SK-N-SH treated with all-trans-retinoic acid at 6 μM for 48 hours (cell line): ENCODE measurements around the gene ANAPC15.
A peak's percentile ranks its signal among the peaks of the same experiment; 100 is the strongest.

ENCODE experiments used
- ATAC-seq: fragments of 200-7000 bp; cut with Tn5 transposase; 3 replicates; pipeline ENCODE4 v1.9.1; 2020; ENCODE audit warnings: mild to moderate bottlenecking, moderate library complexity
- ARNTL ChIP-seq: fragments of 450-650 bp; formaldehyde crosslinking; IDR thresholded peaks from 2 replicates; pipeline ENCODE4 v1.5.0; 2020; ENCODE audit warnings: low read depth, mild to moderate bottlenecking, moderate library complexity, borderline replicate concordance
- BACH2 ChIP-seq: fragments of 250-450 bp; sonication (Bioruptor Pico); IDR thresholded peaks from 2 replicates; pipeline ENCODE4 v1.9.0; 2021; ENCODE audit warnings: mild to moderate bottlenecking, borderline replicate concordance
- CREB5 ChIP-seq: fragments of 250-450 bp; sonication (Bioruptor Pico); IDR thresholded peaks from 2 replicates; pipeline ENCODE4 v1.5.1; 2020; ENCODE audit warnings: low read depth, mild to moderate bottlenecking, moderate library complexity
- CSDC2 ChIP-seq: fragments of 250-450 bp; sonication (Bioruptor Pico); IDR thresholded peaks from 2 replicates; pipeline ENCODE4 v1.5.0; 2020; ENCODE audit warnings: mild to moderate bottlenecking, moderate library complexity
- ESRRG ChIP-seq: fragments of 250-450 bp; sonication (Bioruptor Pico); IDR thresholded peaks from 2 replicates; pipeline ENCODE4 v1.6.1; 2021; ENCODE audit warnings: mild to moderate bottlenecking
- GLIS3 ChIP-seq: fragments of 250-450 bp; sonication (Bioruptor Pico); IDR thresholded peaks from 2 replicates; pipeline ENCODE4 v1.5.0; 2020; ENCODE audit warnings: mild to moderate bottlenecking, moderate library complexity
- ISL1 ChIP-seq: fragments of 250-450 bp; sonication (Bioruptor Pico); IDR thresholded peaks from 2 replicates; pipeline ENCODE4 v2.1.2; 2022; ENCODE audit warnings: mild to moderate bottlenecking, moderate library complexity
- RARB ChIP-seq: fragments of 250-450 bp; sonication (Bioruptor Pico); IDR thresholded peaks from 2 replicates; pipeline ENCODE4 v1.8.0; 2021; ENCODE audit warnings: mild to moderate bottlenecking, moderate library complexity
- SNAI2 ChIP-seq: fragments of 250-450 bp; sonication (Bioruptor Pico); IDR thresholded peaks from 2 replicates; pipeline ENCODE4 v1.5.0; 2020; ENCODE audit warnings: mild to moderate bottlenecking, moderate library complexity
- TCF4 ChIP-seq: fragments of 250-450 bp; sonication (Bioruptor Pico); IDR thresholded peaks from 2 replicates; pipeline ENCODE4 v1.8.0; 2021; ENCODE audit warnings: mild to moderate bottlenecking, moderate library complexity, borderline replicate concordance
- TOX ChIP-seq: fragments of 250-450 bp; sonication (Bioruptor Pico); IDR thresholded peaks from 2 replicates; pipeline ENCODE4 v1.8.0; 2021; ENCODE audit warnings: mild to moderate bottlenecking, moderate library complexity, borderline replicate concordance
- TSHZ2 ChIP-seq: fragments of 250-450 bp; sonication (Bioruptor Pico); IDR thresholded peaks from 2 replicates; pipeline ENCODE4 v1.5.0; 2020; ENCODE audit warnings: mild to moderate bottlenecking, moderate library complexity
- ZC3H10 ChIP-seq: fragments of 250-450 bp; sonication (Bioruptor Pico); IDR thresholded peaks from 2 replicates; pipeline ENCODE4 v1.5.1; 2021; ENCODE audit warnings: mild to moderate bottlenecking, moderate library complexity
- ZFP3 ChIP-seq: fragments of 250-450 bp; sonication (Bioruptor Pico); IDR thresholded peaks from 2 replicates; pipeline ENCODE4 v1.5.0; 2020; ENCODE audit warnings: mild to moderate bottlenecking, moderate library complexity
- ZNF565 ChIP-seq: fragments of 450-650 bp; formaldehyde crosslinking; conservative IDR thresholded peaks from 2 replicates; pipeline ENCODE4 v1.5.0; 2020; ENCODE audit warnings: low read depth, mild to moderate bottlenecking, moderate library complexity
- ZNF70 ChIP-seq: fragments of 450-650 bp; formaldehyde crosslinking; IDR thresholded peaks from 2 replicates; pipeline ENCODE4 v1.5.0; 2020; ENCODE audit warnings: mild to moderate bottlenecking, moderate library complexity
- ZNF8 ChIP-seq: fragments of 450-650 bp; formaldehyde crosslinking; IDR thresholded peaks from 2 replicates; pipeline ENCODE4 v1.5.0; 2020; ENCODE audit warnings: mild to moderate bottlenecking, moderate library complexity
- TF ChIP-seq, protein P1 (sequence below): fragments of 250-450 bp; sonication (Bioruptor Pico); IDR thresholded peaks from 2 replicates; pipeline ENCODE4 v1.5.1; 2021; ENCODE audit warnings: mild to moderate bottlenecking, moderate library complexity
- TF ChIP-seq, protein P2 (sequence below): fragments of 250-450 bp; sonication (Bioruptor Pico); IDR thresholded peaks from 2 replicates; pipeline ENCODE4 v1.8.0; 2021; ENCODE audit warnings: low read depth, mild to moderate bottlenecking, moderate library complexity, borderline replicate concordance

ANAPC15 gene

GRCh38 chr11:72075109-72075508, 37.4 kb downstream of the ANAPC15 start:
- no peak for TF ChIP-seq ZNF70
- no peak for TF ChIP-seq TSHZ2 (CRISPR knock-in tag)
- TF ChIP-seq BACH2 (CRISPR knock-in tag) = no peak
- no peak for TF ChIP-seq ESRRG (CRISPR knock-in tag)
- no peak for TF ChIP-seq CREB5 (CRISPR knock-in tag)
- TF ChIP-seq ZNF8 (CRISPR knock-in tag) = no peak
- TF ChIP-seq TOX (CRISPR knock-in tag) = no peak
- TF ChIP-seq SNAI2 (CRISPR knock-in tag) = no peak
- no peak for TF ChIP-seq ZC3H10 (CRISPR knock-in tag)
- ATAC-seq = no peak

- TF ChIP-seq GLIS3 (CRISPR knock-in tag) = no peak
- TF ChIP-seq TSHZ2 (CRISPR knock-in tag) = no peak
- TF ChIP-seq CSDC2 = no peak
- TF ChIP-seq, protein P1, sequence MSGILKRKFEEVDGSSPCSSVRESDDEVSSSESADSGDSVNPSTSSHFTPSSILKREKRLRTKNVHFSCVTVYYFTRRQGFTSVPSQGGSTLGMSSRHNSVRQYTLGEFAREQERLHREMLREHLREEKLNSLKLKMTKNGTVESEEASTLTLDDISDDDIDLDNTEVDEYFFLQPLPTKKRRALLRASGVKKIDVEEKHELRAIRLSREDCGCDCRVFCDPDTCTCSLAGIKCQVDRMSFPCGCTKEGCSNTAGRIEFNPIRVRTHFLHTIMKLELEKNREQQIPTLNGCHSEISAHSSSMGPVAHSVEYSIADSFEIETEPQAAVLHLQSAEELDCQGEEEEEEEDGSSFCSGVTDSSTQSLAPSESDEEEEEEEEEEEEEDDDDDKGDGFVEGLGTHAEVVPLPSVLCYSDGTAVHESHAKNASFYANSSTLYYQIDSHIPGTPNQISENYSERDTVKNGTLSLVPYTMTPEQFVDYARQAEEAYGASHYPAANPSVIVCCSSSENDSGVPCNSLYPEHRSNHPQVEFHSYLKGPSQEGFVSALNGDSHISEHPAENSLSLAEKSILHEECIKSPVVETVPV (CRISPR knock-in tag) = no peak
- no peak for TF ChIP-seq ESRRG (CRISPR knock-in tag)
- no peak for TF ChIP-seq ZNF565
- no peak for TF ChIP-seq ARNTL (CRISPR knock-in tag)
- TF ChIP-seq TOX (CRISPR knock-in tag) = no peak
- TF ChIP-seq TCF4 = no peak
- no peak for TF ChIP-seq ZC3H10 (CRISPR knock-in tag)
- TF ChIP-seq ISL1 = no peak
- no peak for TF ChIP-seq ZNF8 (CRISPR knock-in tag)
- no peak for TF ChIP-seq ZFP3 (CRISPR knock-in tag)
- no peak for TF ChIP-seq SNAI2 (CRISPR knock-in tag)
- TF ChIP-seq, protein P2, sequence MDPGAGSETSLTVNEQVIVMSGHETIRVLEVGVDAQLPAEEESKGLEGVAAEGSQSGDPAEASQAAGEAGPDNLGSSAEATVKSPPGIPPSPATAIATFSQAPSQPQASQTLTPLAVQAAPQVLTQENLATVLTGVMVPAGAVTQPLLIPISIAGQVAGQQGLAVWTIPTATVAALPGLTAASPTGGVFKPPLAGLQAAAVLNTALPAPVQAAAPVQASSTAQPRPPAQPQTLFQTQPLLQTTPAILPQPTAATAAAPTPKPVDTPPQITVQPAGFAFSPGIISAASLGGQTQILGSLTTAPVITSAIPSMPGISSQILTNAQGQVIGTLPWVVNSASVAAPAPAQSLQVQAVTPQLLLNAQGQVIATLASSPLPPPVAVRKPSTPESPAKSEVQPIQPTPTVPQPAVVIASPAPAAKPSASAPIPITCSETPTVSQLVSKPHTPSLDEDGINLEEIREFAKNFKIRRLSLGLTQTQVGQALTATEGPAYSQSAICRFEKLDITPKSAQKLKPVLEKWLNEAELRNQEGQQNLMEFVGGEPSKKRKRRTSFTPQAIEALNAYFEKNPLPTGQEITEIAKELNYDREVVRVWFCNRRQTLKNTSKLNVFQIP (CRISPR knock-in tag) = no peak
- ATAC-seq = peak; percentile 76
These were observed 40.1 kb downstream of the ANAPC15 start for GRCh38 chr11:72072348-72072747.

- ATAC-seq = no peak
- TF ChIP-seq ZFP3 (CRISPR knock-in tag) (no peak), SNAI2 (CRISPR knock-in tag) (no peak), TOX (CRISPR knock-in tag) (no peak), RARB (CRISPR knock-in tag) (no peak), ZNF70 (no peak), CSDC2 (no peak), TCF4 (no peak)
- TF ChIP-seq, protein P1 (CRISPR knock-in tag) = no peak
These were observed 42.0 kb downstream of the ANAPC15 start for GRCh38 chr11:72070491-72070890.
